GM19025 (cell line): ENCODE results near the gene GPAT2.
"Not testable (repeated sequence)": the region's sequence is repeated elsewhere in the genome, so short reads cannot be mapped to it uniquely, and the experiment has no call there.

Experiments
- ATAC-seq: cut with Tn5 transposase; IDR thresholded peaks from one replicate; pipeline ENCODE4 v1.9.1; 2021; ENCODE audit warnings: mild to moderate bottlenecking, low read depth, moderate library complexity; ENCODE audit not compliant: unreplicated experiment

GPAT2 gene

GRCh38 chr2:96065381-96065930, 30.7 kb upstream of the GPAT2 start:
- ATAC-seq = no peak

GRCh38 chr2:96064760-96065159, 30.0 kb upstream of the GPAT2 start:
- ATAC-seq = not testable (repeated sequence)

DNA sequence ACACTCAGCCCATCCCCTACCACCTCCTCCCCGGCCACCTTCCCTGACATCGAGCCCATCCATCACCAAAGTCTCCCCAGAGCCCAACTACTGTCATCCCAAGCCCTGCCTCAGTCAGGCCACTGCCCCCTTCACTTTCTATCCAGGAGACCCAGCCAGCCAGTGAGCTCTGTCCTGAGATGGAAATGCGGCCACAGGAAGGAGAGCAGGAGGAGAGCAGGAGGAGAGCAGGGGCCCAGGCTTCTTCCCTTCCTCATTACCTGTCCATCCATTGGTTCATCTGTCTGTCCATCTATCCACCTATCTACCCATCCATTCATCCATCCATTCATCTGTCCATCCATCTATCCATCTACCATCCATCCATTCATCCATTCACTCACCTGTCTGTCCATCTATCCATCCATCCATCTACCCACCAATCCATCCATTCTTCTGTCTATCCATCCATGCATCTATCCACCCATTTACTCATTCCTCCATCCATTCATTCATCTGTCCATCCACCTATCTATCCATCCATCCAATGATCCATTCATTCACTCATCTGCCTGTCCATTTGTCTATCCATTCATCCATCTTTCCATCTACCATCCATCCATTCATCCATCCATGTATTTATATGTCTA, 29.4 kb upstream of the GPAT2 start:
- ATAC-seq = not testable (repeated sequence)

GRCh38 chr2:96063116-96063899, 28.6 kb upstream of the GPAT2 start:
- not testable (repeated sequence) for ATAC-seq

- not testable (repeated sequence) for ATAC-seq
Measured at GRCh38 chr2:96062483-96062882, 27.8 kb upstream of the GPAT2 start.

- not testable (repeated sequence) for ATAC-seq
Measured at GRCh38 chr2:96061901-96062300, 27.2 kb upstream of the GPAT2 start.

DNA sequence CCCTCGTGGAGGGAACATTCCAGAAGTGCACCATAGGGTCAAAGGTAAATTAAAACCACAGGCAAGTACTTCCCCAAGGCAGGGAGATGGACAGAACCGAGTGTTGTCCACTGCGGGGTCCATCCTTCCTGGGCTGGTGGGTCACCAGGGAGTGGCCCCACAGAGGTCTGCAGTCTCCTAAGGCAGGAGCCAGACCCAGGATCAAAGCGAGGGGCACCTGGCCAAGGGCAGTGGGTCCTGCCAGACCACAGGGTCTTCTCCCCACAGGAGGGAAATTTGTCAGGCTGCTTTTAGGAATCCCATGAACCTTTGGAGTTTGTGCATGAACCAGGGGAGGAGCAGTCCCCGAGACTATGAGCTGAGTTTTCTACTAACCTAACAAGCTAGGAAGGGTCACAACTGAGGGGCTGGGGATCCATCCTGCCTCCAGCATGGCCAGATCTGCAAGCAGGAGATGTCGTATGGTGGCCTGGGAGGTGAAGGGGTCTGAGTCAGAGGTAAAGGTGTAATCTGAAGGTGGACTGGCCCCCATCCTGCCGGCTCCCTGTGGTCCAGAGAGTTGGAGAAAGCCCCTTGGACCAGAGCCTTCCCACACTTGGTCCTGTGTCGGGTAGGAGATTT, 26.6 kb upstream of the GPAT2 start:
- ATAC-seq = not testable (repeated sequence)

DNA sequence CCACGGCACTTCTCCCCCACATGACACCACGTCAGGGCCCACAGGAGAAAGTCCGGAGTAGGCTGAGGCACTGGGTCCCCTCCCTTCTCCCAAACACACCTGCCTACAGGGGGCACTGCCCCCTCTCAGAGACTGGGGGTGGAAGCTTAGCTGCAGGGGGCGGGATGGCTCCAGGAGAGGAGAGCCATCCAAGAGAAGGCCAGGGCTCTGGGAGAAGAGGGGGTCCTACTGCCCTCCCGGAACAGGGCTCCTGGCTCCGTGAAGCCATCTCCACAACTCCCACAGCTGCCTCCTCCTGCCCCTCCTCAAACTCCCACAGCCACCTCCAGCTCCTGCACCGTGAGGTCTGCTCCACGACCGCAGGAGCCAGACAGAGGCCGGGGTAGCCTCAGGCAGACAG, 25.6 kb upstream of the GPAT2 start:
- not testable (repeated sequence) for ATAC-seq

DNA sequence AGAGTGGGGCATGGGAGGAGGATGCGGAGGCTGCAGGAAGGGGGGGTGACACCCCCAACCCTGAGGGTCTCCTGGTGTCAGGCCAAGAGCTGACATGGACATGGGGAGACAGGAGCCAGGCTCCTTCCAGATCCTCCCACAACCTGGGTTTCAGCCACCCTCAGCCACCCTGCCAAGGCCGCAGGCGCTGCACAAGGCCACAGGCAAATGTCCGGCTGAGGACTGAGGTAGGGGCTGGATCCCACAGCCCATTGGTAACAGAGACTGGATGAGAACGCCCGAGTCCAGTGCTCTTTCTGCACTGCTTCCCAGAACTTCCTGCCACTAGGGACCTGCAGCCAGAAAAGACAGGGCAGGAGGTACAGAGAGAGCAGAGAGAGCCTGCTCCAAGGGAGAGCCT, 24.7 kb upstream of the GPAT2 start:
- ATAC-seq = not testable (repeated sequence)

GRCh38 chr2:96055830-96056229, 21.1 kb upstream of the GPAT2 start:
- ATAC-seq = not testable (repeated sequence)

- ATAC-seq = not testable (repeated sequence)
Measured at GRCh38 chr2:96054537-96054936, 19.8 kb upstream of the GPAT2 start.

DNA sequence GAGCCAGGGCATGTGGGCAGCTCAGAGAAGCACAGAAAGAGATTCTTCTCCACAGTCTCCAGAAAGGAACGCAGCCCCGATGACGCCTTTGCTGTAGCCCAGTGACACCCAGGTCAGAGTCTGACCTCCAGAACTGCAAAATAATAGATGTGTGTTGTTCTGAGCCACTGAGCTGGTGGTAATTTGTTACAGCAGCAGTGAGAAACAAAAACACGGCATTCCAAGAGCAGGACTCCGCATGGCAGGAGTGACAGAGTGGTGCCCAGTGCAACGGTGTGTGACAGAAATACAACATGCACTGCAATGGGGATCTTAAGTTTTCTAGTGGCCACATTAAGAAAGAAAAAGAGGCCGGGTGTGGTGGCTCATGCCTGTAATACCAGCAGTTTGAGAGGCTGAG, 18.7 kb upstream of the GPAT2 start:
- not testable (repeated sequence) for ATAC-seq

DNA sequence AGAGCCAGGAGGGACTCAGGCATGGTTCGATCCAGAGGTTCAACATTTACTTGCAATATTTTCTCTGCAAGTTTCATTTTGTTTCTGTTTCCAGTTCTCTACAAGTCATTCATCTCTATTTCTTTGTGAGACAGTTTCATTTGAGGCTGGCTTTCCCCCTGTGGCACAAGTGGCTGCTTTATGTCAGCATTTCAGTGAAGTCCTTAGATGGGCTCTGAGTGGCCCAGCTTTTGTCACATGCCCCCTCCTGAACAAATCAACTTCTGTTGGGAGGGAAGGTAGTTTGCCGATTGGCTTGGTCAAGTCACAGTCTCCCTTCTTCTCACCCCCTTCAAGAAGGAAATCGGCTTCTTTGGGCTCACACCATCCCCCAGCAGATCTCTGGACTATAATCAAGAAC, 17.9 kb upstream of the GPAT2 start:
- not testable (repeated sequence) for ATAC-seq

DNA sequence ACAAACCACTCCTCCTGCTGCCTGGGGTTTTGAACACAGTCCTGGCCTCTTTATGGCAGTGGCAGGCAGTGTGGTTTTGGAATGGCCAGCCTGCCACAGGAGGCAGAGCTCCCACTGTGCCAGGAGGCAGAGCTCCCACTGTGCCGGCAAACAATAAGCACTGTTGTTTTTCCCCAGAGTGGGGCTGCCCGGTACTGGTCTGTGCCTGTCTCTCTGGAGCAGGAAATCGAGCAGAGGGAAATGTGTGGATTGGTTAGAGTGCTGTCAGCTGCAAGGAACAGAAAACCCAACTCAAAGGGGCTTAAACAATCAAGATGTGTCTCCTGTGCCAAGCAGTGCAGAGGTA, 15.2 kb upstream of the GPAT2 start:
- ATAC-seq = not testable (repeated sequence)

GRCh38 chr2:96049049-96049916, 14.6 kb upstream of the GPAT2 start:
- ATAC-seq = not testable (repeated sequence)

- not testable (repeated sequence) for ATAC-seq
Measured at GRCh38 chr2:96035554-96035953, 838 bp upstream of the GPAT2 start.

- not testable (repeated sequence) for ATAC-seq
Measured at GRCh38 chr2:96033997-96034396, 719 bp downstream of the GPAT2 start.

DNA sequence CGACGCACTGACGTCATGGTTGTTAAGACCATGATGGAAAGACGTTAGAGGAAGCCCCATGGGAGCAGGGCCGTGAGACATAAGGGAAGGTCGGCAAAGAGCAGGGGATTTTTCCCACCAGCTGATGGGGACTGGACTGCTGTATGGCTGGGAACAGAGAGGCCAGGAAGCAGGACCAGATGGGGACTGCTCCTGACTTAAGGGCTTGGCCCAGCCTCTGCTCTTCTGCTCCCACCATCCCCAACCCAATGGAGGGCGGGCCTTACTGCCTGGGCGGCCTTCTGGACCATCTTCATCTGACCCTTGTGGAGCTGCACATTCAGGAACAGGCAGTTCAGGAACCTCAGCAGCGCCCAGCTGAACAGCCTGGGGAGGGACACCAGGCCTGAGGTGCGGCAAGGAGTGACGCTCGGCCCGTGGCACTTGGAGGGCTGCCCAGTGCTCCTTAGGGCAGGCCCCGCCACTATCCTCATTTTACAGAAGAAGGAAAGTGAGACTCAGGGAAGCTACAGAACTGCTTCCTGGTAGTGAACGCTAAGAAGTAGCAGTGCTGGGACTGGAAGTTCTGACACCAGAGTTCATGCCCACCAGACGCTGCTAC, 6.9 kb downstream of the GPAT2 start:
- not testable (repeated sequence) for ATAC-seq

- ATAC-seq = not testable (repeated sequence)
Measured at GRCh38 chr2:96025755-96026154, 9.0 kb downstream of the GPAT2 start.

DNA sequence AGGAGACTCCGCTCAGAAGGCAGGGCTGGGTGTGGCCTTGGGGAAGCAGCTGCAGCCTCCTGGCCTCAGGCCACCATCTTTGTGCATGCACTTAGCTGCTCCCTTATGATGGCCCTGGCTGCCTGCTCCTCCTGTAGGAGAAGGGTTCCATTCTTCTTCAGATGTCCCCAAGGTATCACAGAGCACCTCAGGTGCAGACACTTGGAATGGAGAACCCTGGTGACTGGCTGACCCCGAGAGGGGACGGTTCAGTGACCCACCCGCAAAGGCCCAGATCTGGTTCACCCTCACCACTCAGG, 9.6 kb downstream of the GPAT2 start:
- no peak for ATAC-seq
